Activated naive CD4-positive, alpha-beta T cell treated with anti-CD3 and anti-CD28 coated beads, Interleukin-2, amount 50 U/mL, for 24 hours (primary cell): ENCODE data around the gene AUTS2.

Experiments
- H3K27ac Mint-ChIP-seq: one replicate; pipeline ENCODE4 v1.8.0; 2021; ENCODE audit warnings: mild to moderate bottlenecking, mixed read lengths
- H3K27me3 Mint-ChIP-seq: one replicate; pipeline ENCODE4 v1.8.0; 2021; ENCODE audit warnings: mixed read lengths
- H3K36me3 Mint-ChIP-seq: one replicate; pipeline ENCODE4 v1.8.0; 2021; ENCODE audit warnings: mixed read lengths
- H3K4me1 Mint-ChIP-seq: one replicate; pipeline ENCODE4 v1.8.0; 2021; ENCODE audit warnings: mixed read lengths
- H3K4me3 Mint-ChIP-seq: one replicate; pipeline ENCODE4 v1.8.0; 2021; ENCODE audit warnings: mild to moderate bottlenecking, mixed read lengths
- H3K9me3 Mint-ChIP-seq: one replicate; pipeline ENCODE4 v1.8.0; 2021; ENCODE audit warnings: mixed read lengths

Gene AUTS2

DNA sequence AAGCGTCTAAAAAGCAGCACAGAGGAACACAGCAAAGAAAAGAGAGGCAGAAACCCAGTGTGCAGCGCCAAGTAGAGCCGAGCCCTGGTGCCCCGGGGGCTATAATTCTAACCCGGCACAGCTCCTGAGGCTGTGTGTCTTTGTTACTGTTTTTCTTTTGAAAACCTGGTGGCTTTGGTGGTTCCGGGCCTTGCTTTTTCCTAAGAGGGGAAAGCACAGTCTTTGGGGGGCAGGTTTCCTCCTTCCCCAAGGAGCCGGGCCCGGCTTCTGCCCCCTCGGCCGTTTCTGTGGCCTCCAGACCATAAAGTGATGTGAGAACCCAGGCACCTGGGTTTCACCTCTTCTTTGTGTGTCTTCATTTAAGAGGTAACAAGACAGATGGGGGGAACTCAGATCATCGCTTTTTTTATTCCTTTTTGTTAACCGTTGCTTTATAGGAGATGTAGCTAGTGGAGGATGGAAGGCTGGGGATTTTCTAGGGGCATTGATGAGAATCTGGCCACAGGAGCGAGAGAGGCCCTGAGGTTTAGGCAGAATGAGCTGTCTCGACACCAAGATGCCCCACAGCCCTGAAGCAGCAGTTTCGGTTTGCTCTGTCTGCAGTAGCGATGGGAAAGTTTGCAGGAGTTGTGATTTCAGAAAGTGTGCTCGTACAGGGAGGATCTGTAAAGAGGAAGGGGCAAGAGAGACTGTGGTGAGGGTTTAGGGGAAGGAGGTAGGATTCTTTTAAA lies 1165.9 kb downstream of the AUTS2 start:
- no peak overlapping the region for H3K27ac Mint-ChIP-seq
- no peaks in the 10 kb centered on the region for H3K36me3 Mint-ChIP-seq
- no peaks in the 10 kb centered on the region for H3K27me3 Mint-ChIP-seq
- peak overlapping the region; percentile 28 for H3K4me3 Mint-ChIP-seq
- H3K4me1 Mint-ChIP-seq, result no peaks in the 10 kb centered on the region
- H3K9me3 Mint-ChIP-seq, result no peaks in the 10 kb centered on the region

DNA sequence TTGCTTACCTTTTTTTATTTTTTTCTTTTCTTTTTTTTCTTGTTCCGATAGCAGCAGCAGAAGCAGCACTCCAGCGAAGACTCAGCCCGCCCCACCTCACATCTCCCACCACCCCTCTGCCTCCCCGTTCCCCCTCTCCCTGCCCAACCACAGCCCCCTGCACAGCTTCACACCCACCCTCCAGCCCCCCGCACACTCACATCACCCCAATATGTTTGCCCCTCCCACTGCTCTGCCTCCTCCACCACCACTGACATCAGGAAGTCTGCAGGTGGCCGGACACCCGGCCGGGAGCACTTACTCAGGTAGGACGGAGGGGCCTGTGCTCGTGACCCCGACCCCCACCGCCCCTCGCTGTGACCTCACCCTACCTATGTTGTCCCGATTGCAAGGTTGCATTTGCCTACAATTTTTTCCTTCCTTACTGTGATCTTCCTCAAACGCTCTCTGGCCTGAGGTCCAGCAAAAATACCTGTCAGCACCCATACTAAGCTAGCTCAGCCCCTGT lies 1166.5 kb downstream of the AUTS2 start:
- Mint-ChIP-seq H3K4me3 (no peak overlapping the region), H3K9me3 (no peaks in the 10 kb centered on the region), H3K36me3 (no peaks in the 10 kb centered on the region), H3K27ac (no peak overlapping the region), H3K4me1 (no peaks in the 10 kb centered on the region), H3K27me3 (no peaks in the 10 kb centered on the region)

DNA sequence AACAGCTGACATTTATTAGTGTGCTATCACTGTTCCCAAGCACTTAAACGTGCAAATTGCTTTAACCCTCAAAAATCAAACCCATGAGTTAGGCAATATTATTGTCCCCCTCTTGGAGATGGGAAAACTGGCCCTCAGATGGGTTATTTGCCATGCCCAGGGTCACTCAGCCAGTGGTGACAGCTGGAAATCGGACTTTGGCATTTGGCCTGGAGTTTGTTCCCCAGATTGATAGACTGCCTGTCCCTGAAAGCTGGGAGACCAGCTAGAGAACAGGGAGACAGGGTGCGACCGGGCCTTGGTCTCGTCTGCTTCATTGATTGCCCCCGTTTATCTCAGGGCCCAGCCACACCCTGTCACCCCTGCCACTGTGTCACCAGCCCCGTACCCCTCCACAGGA lies 1167.4 kb downstream of the AUTS2 start:
- Mint-ChIP-seq H3K27me3 (no peaks in the 10 kb centered on the region), H3K4me1 (no peaks in the 10 kb centered on the region), H3K9me3 (no peaks in the 10 kb centered on the region), H3K27ac (no peak overlapping the region), H3K36me3 (no peaks in the 10 kb centered on the region), H3K4me3 (no peak overlapping the region)

- no peak overlapping the region for H3K4me3 Mint-ChIP-seq
- no peak overlapping the region for H3K27ac Mint-ChIP-seq
- H3K9me3 Mint-ChIP-seq, result no peaks in the 10 kb centered on the region
Observed at GRCh38 chr7:70766109-70766508, 1167.8 kb downstream of the AUTS2 start.

GRCh38 chr7:70766694-70767093 lies 1168.4 kb downstream of the AUTS2 start:
- no peaks in the 10 kb centered on the region for H3K27me3 Mint-ChIP-seq
- H3K4me3 Mint-ChIP-seq, result no peak overlapping the region
- H3K36me3 Mint-ChIP-seq, result no peaks in the 10 kb centered on the region
- no peaks in the 10 kb centered on the region for H3K9me3 Mint-ChIP-seq
- no peaks in the 10 kb centered on the region for H3K4me1 Mint-ChIP-seq
- no peak overlapping the region for H3K27ac Mint-ChIP-seq

More at GRCh38 chr7:70766109-70766508, 1167.8 kb downstream of the AUTS2 start:
- Mint-ChIP-seq H3K4me1 (no peaks in the 10 kb centered on the region), H3K36me3 (no peaks in the 10 kb centered on the region), H3K27me3 (no peaks in the 10 kb centered on the region)

DNA sequence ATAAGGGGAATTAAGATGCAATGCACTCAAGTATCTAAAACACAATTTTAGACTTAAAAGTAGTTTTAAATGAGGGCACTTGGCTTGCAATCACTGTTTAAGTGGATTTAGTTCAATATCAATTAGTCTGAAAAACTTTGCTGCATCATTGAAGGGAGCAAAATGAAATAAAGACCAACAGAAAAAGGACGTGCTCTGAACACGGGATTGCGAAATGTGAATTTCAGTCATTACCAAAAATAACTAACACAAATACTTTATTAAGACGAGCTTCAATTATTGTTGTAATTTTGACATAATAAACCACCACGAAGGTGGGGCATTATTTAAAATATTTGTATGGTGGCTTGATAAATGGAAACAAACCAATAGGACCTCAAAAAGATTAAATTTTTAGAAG lies 1171.9 kb downstream of the AUTS2 start:
- Mint-ChIP-seq H3K4me3 (no peak overlapping the region), H3K27me3 (no peaks in the 10 kb centered on the region), H3K9me3 (no peaks in the 10 kb centered on the region), H3K36me3 (no peaks in the 10 kb centered on the region), H3K27ac (no peak overlapping the region), H3K4me1 (no peaks in the 10 kb centered on the region)

DNA sequence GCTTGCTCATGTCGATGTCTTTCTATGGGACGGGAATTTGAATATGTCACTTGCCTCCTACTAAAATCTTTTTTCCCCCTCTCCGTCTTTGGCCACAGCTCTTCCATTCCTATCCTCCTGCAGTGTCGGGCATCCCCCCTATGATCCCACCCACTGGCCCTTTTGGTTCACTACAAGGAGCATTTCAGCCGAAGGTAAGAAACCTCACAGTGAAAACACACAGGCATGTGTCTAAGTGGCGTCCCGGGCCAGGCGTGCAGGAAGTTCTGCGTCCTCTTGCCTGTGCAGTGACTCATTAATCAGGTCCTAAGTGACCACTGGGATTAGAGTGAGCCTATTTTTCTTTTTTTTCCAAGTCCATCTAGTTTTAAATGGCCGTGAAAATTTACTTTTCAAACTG lies 1173.2 kb downstream of the AUTS2 start:
- H3K4me3 Mint-ChIP-seq, result no peak overlapping the region
- no peak overlapping the region for H3K27ac Mint-ChIP-seq
- no peaks in the 10 kb centered on the region for H3K4me1 Mint-ChIP-seq
- no peaks in the 10 kb centered on the region for H3K36me3 Mint-ChIP-seq
- H3K9me3 Mint-ChIP-seq, result no peaks in the 10 kb centered on the region
- H3K27me3 Mint-ChIP-seq, result no peaks in the 10 kb centered on the region

GRCh38 chr7:70772891-70773290 lies 1174.6 kb downstream of the AUTS2 start:
- Mint-ChIP-seq H3K27ac (no peak overlapping the region), H3K36me3 (no peaks in the 10 kb centered on the region), H3K27me3 (peaks cover 3% of the 10 kb centered on the region), H3K4me3 (no peak overlapping the region), H3K4me1 (no peaks in the 10 kb centered on the region), H3K9me3 (no peaks in the 10 kb centered on the region)

GRCh38 chr7:70773406-70773805 lies 1175.1 kb downstream of the AUTS2 start:
- Mint-ChIP-seq H3K4me3 (no peak overlapping the region), H3K27ac (no peak overlapping the region), H3K36me3 (no peaks in the 10 kb centered on the region), H3K4me1 (no peaks in the 10 kb centered on the region), H3K27me3 (peaks cover 3% of the 10 kb centered on the region), H3K9me3 (no peaks in the 10 kb centered on the region)

GRCh38 chr7:70774950-70775527 lies 1176.8 kb downstream of the AUTS2 start:
- Mint-ChIP-seq H3K27ac (no peak overlapping the region), H3K4me3 (no peak overlapping the region), H3K9me3 (no peaks in the 10 kb centered on the region), H3K4me1 (no peaks in the 10 kb centered on the region), H3K27me3 (peaks cover 3% of the 10 kb centered on the region), H3K36me3 (no peaks in the 10 kb centered on the region)

DNA sequence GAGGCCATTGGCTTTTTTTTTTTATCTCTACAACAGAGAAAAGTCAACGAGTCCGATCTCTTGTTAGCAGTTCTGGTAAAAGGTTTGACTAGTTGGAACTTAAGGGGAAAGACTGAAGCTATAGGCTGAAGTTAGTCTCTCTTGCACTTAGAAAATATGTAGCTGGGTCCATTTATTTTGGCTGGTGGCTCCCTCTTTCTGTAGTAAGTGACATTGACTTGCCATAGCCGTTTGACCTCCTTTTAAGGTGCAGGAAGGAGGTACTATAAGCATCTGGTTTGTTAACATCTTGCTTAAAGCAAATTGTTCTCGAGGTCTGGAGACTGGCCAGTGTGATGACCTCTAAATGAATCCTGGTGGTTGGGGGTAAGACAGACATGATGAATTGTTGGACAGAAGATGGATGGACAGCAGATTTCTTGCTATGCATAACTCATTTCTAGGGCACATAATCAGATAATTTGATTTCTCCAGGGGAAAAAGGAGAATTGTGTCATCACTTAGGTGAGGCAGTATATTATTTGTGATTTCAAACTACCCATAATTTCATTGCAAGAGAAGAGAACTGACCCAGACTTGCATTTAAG lies 1177.4 kb downstream of the AUTS2 start:
- no peaks in the 10 kb centered on the region for H3K36me3 Mint-ChIP-seq

DNA sequence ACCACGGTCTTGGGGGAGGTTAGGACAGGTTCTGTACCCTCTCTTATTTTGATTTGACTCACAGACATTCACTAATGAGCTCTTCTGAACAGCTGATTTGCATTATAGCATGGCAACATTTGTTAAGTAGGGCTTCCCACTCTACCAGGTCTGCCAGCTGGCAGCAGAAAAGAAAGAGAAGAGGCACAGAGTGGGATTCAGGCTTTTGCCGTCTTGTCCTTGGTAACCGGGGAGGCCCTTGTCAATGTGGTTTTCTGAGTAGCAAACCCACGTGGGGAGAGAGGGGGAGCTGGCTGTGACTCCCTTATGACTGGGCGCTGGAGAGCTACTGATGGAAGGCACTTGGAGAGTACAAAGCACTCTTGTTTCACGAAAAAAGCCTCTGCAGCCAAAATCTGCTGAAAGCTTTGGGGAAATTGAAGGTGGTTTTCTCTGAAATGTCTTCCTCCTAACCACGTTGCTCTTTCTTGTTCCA lies 1178.4 kb downstream of the AUTS2 start:
- no peak overlapping the region for H3K4me3 Mint-ChIP-seq

More for the DNA sequence above, 1177.4 kb downstream of the AUTS2 start:
- Mint-ChIP-seq H3K27ac (no peak overlapping the region), H3K4me3 (no peak overlapping the region), H3K9me3 (no peaks in the 10 kb centered on the region), H3K4me1 (no peaks in the 10 kb centered on the region), H3K27me3 (peaks cover 3% of the 10 kb centered on the region)

GRCh38 chr7:70777251-70777650 lies 1179.0 kb downstream of the AUTS2 start:
- Mint-ChIP-seq H3K27ac (no peak overlapping the region), H3K36me3 (no peaks in the 10 kb centered on the region), H3K4me1 (no peaks in the 10 kb centered on the region), H3K27me3 (peaks cover 3% of the 10 kb centered on the region), H3K9me3 (no peaks in the 10 kb centered on the region), H3K4me3 (no peak overlapping the region)

More for the DNA sequence above, 1178.4 kb downstream of the AUTS2 start:
- Mint-ChIP-seq H3K27ac (no peak overlapping the region), H3K9me3 (no peaks in the 10 kb centered on the region), H3K4me1 (no peaks in the 10 kb centered on the region), H3K27me3 (peaks cover 3% of the 10 kb centered on the region), H3K36me3 (no peaks in the 10 kb centered on the region)

- H3K4me1 Mint-ChIP-seq, result no peaks in the 10 kb centered on the region
- H3K27ac Mint-ChIP-seq, result no peak overlapping the region
- H3K36me3 Mint-ChIP-seq, result no peaks in the 10 kb centered on the region
- peaks cover 3% of the 10 kb centered on the region for H3K27me3 Mint-ChIP-seq
- no peaks in the 10 kb centered on the region for H3K9me3 Mint-ChIP-seq
- H3K4me3 Mint-ChIP-seq, result no peak overlapping the region
Observed at GRCh38 chr7:70778585-70778984, 1180.3 kb downstream of the AUTS2 start.

DNA sequence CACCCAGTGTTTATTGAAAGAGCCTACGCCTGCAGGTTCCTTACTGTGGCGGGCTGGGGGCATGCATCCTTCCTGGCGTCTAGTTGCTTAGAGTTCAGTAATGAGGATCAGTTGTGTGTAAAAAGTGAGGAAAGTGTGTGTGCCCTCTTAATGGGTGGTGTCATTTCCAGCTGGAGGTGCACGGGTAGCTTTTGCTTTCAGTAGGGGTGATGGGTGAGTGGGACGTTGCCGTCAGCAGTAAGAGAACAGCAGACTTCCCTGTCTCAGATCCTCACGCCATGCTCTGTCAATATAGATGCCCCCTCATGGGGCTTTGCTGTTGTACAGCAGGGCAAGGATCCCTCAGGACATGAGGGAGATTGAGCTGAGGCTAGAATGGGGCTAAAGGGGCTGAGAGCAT lies 1181.0 kb downstream of the AUTS2 start:
- Mint-ChIP-seq H3K4me3 (no peak overlapping the region), H3K36me3 (no peaks in the 10 kb centered on the region), H3K4me1 (no peaks in the 10 kb centered on the region), H3K27me3 (peaks cover 3% of the 10 kb centered on the region), H3K27ac (no peak overlapping the region), H3K9me3 (no peaks in the 10 kb centered on the region)

- Mint-ChIP-seq H3K4me3 (no peak overlapping the region), H3K27ac (no peak overlapping the region), H3K9me3 (no peaks in the 10 kb centered on the region), H3K36me3 (no peaks in the 10 kb centered on the region), H3K27me3 (peaks cover 3% of the 10 kb centered on the region), H3K4me1 (no peaks in the 10 kb centered on the region)
Observed at GRCh38 chr7:70781922-70782311, 1183.6 kb downstream of the AUTS2 start.
